GM19452 (cell line): ENCODE data around the gene WWOX.
"Not testable (repeated sequence)": the region's sequence is repeated elsewhere in the genome, so short reads cannot be mapped to it uniquely, and the experiment has no call there.

Experiments used
- ATAC-seq: cut with Tn5 transposase; IDR thresholded peaks from one replicate; pipeline ENCODE4 v1.9.1; 2021; ENCODE audit not compliant: unreplicated experiment

WWOX gene

GRCh38 chr16:78099271-78100111 lies at the start of gene WWOX:
Gene WWOX, plus strand, starts transcription at chr16:78099654.
- ATAC-seq = peak; percentile 96

- no peak for ATAC-seq
Measured at GRCh38 chr16:78050734-78051400, 48.6 kb upstream of the WWOX start.

- no peak for ATAC-seq
Measured at GRCh38 chr16:78057803-78058564, 41.5 kb upstream of the WWOX start.

- not testable (repeated sequence) for ATAC-seq
Measured at GRCh38 chr16:78059806-78060205, 39.6 kb upstream of the WWOX start.

- no peak for ATAC-seq
Measured at GRCh38 chr16:78060295-78060694, 39.2 kb upstream of the WWOX start.

- no peak for ATAC-seq
Measured at GRCh38 chr16:78060809-78061208, 38.6 kb upstream of the WWOX start.

GRCh38 chr16:78065319-78065718 lies 34.1 kb upstream of the WWOX start:
- no peak for ATAC-seq

- no peak for ATAC-seq
Measured at GRCh38 chr16:78069913-78070312, 29.5 kb upstream of the WWOX start.

GRCh38 chr16:78072275-78072674 lies 27.2 kb upstream of the WWOX start:
- ATAC-seq = no peak

GRCh38 chr16:78075800-78076199 lies 23.7 kb upstream of the WWOX start:
- ATAC-seq = no peak

GRCh38 chr16:78081341-78081740 lies 18.1 kb upstream of the WWOX start:
- ATAC-seq = no peak

GRCh38 chr16:78091419-78091818 lies 8.0 kb upstream of the WWOX start:
- ATAC-seq = no peak

- no peak for ATAC-seq
Measured at GRCh38 chr16:78092758-78093157, 6.7 kb upstream of the WWOX start.

- no peak for ATAC-seq
Measured at GRCh38 chr16:78094166-78094565, 5.3 kb upstream of the WWOX start.

- ATAC-seq = no peak
Measured at GRCh38 chr16:78094998-78095397, 4.5 kb upstream of the WWOX start.

GRCh38 chr16:78096386-78096785 lies 3.1 kb upstream of the WWOX start:
- ATAC-seq = no peak

GRCh38 chr16:78097548-78097947 lies 1.9 kb upstream of the WWOX start:
- no peak for ATAC-seq

GRCh38 chr16:78098087-78098486 lies 1.4 kb upstream of the WWOX start:
- no peak for ATAC-seq

- no peak for ATAC-seq
Measured at GRCh38 chr16:78098595-78099270, 721 bp upstream of the WWOX start.

- peak; percentile 30 for ATAC-seq
Measured at GRCh38 chr16:78100112-78100467, 636 bp downstream of the WWOX start.

GRCh38 chr16:78102122-78102660 lies 2.7 kb downstream of the WWOX start:
- no peak for ATAC-seq
